ENCODE data around the gene GGT1. TPM values are rescaled to one million over a fixed set of nuclear protein-coding genes. Genes with fewer than 3 reads are reported as not detected.

The GGT1 gene
- total RNA-seq, 1 experiment from 2014 or later = 14.0 TPM

GRCh38 chr22:24595228-24595627, 7.8 kb upstream of the GGT1 start:
- RAD21 ChIA-PET (ENCODE audit: low non-redundant PET in 1 of 2, low total read pairs in 2 of 2, uncharacterized antibody in 2 of 2, unreplicated experiment in 2 of 2) = no interaction called here
- DNase-seq (ENCODE audit: low read depth, low spot score) = no peak
- H3K36me3 ChIP-seq (ENCODE audit: control insufficient read depth in 1 of 2, insufficient read depth in 2 of 2, low read length in 2 of 2) = no peaks in the 10 kb centered on the region
- no peaks in the 10 kb centered on the region for H4K20me1 ChIP-seq (ENCODE audit: insufficient read depth)
- peaks cover 8 to 20% of the 10 kb centered on the region in 2 experiments for H3K4me1 ChIP-seq (ENCODE audit: control insufficient read depth in 1 of 2, insufficient read depth in 2 of 2, low read length in 2 of 2)
- no peak overlapping the region for H2AFZ ChIP-seq (ENCODE audit: low read depth, low read length, poor library complexity, severe bottlenecking)
- H3K4me3 ChIP-seq (replicated peaks in 1 of 2; ENCODE audit: low read depth in 1 of 2, low read length in 2 of 2) = no peak overlapping the region
- no peak overlapping the region for H3K4me2 ChIP-seq (ENCODE audit: low read length)
- intact Hi-C loops (cut with micrococcal nuclease) = no loop called here
- H3K9me2 ChIP-seq (ENCODE audit: insufficient read depth) = no peaks in the 10 kb centered on the region
- POLR2A ChIA-PET = no interaction called here
- CTCF ChIA-PET = no interaction called here
- H3K79me2 ChIP-seq (ENCODE audit: insufficient read depth, low read length) = no peaks in the 10 kb centered on the region
- BruUV-seq (replicated peaks) = no TSS peak
- H3K9me3 ChIP-seq (ENCODE audit: control insufficient read depth in 1 of 2, insufficient read depth in 1 of 2, low read depth in 1 of 2, low read length in 2 of 2) = no peaks in the 10 kb centered on the region
- no peak for TF ChIP-seq TCF7L2 (IDR thresholded peaks at IDR 0.05; ENCODE audit: borderline replicate concordance, extremely low read depth, insufficient read depth, insufficient read length)
- no peak for TF ChIP-seq ZNF274 (IDR thresholded peaks at IDR 0.05; ENCODE audit: low read depth, low read length)
- TF ChIP-seq RAD21 (IDR thresholded peaks at IDR 0.05; ENCODE audit: low read depth) = no peak
- TF ChIP-seq YY1 (IDR thresholded peaks at IDR 0.05; ENCODE audit: extremely low read depth, insufficient replicate concordance, low read depth, low read length) = no peak
- TF ChIP-seq FOSL1 (IDR thresholded peaks at IDR 0.05; ENCODE audit: low read depth) = no peak
- no peak for TF ChIP-seq JUND (IDR thresholded peaks at IDR 0.05)
- no peak for TF ChIP-seq ATF3 (IDR thresholded peaks at IDR 0.05)
- TF ChIP-seq ZBTB33 (IDR thresholded peaks at IDR 0.05; ENCODE audit: extremely low read depth, insufficient replicate concordance, low read length) = no peak
- TF ChIP-seq POLR2AphosphoS5 (IDR thresholded peaks at IDR 0.05; ENCODE audit: low read depth, low read length) = no peak
- no peak for TF ChIP-seq SIN3A (IDR thresholded peaks at IDR 0.05; ENCODE audit: low read depth)
- TF ChIP-seq EZH2 (IDR thresholded peaks at IDR 0.05) = no peak
- no peak overlapping the region for H3K9ac ChIP-seq (ENCODE audit: low read length)
- no peak for ATAC-seq
- no peaks in the 10 kb centered on the region for H3K27me3 ChIP-seq (ENCODE audit: insufficient read depth, low read length)
- H3K27ac ChIP-seq (ENCODE audit: low read depth, low read length) = no peak overlapping the region
